Erythroblast (primary cell): ENCODE data around the gene WDR44.

Experiments
- GATA1 ChIP-seq: IDR thresholded peaks from 2 replicates; pipeline ENCODE4 v1.6.1; 2011; ENCODE audit warnings: low read depth, mild to moderate bottlenecking, control low read depth, low read length, moderate library complexity
- POLR2A ChIP-seq: IDR thresholded peaks from 2 replicates; pipeline ENCODE4 v1.6.1; 2011; ENCODE audit warnings: mild to moderate bottlenecking, low read length

DNA sequence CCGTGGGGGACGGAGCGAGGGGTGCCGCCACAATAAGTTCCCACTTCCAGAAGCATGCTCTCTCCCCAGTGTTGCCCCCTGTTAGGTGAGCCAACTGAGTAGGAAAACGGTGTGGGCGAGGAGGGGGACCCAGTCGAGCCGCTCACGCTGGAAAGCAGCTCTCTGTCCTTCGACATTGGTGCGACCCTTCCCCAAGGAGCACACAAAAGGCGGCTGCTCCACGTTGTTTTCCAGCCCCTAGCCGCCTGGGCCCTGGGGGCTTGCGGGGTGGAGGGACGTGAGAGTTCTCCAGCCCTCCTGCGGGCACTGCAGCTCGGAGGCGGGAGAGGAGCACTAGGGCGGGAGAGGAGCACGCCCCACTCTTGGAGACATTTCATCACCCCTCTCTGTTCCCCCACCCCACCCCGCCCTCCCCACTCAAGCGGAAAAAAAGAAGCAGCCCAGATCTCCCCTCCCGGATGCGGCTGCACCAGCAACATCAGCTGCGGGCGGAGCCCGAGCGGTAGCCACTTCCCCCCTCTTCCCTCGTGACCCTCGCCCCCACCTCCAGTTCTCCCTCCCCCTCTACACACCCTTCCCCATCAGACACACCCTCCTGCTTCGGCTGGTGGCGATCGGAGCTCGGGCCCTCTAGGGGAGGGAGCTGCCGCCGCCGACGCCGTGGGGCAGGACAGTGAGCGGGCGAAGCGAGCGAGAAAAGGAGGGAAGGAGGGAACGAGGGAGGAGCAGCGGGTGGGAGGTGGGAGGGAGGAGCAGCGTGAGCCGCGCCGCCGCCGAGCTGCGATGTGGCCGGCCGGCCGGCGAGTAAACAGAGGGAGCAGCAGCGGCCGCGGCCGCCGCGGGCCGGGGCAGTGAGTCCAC is 149.4 kb downstream of the WDR44 start, which contains the start of gene DOCK11:
- TF ChIP-seq POLR2A (peak; percentile 35), GATA1 (no peak)
